Measurements from ENCODE around the gene SH3PXD2A. TPM values are rescaled to one million over a fixed set of nuclear protein-coding genes. Genes with fewer than 3 reads are reported as not detected.
A peak's percentile ranks its signal among the peaks of the same experiment; 100 is the strongest.

SH3PXD2A gene
- total RNA-seq, 1 donor from 2014 or later = 35.2 TPM

GRCh38 chr10:103890194-103890658 lies 34.9 kb upstream of the SH3PXD2A start:
- intact Hi-C loops (cut with DNase I) = loop anchor here (10.0 kb wide), 1 partner anchor 75 kb away; the partner anchor contains the start of gene SLK
- H3K4me1 ChIP-seq = peaks cover 56% of the 10 kb centered on the region
- peak; percentile 85 for ATAC-seq

GRCh38 chr10:103889121-103889720 lies 33.8 kb upstream of the SH3PXD2A start:
- DNase-seq = no peak
- peak overlapping the region; percentile 82 for H3K27ac ChIP-seq
- TF ChIP-seq, protein P1, sequence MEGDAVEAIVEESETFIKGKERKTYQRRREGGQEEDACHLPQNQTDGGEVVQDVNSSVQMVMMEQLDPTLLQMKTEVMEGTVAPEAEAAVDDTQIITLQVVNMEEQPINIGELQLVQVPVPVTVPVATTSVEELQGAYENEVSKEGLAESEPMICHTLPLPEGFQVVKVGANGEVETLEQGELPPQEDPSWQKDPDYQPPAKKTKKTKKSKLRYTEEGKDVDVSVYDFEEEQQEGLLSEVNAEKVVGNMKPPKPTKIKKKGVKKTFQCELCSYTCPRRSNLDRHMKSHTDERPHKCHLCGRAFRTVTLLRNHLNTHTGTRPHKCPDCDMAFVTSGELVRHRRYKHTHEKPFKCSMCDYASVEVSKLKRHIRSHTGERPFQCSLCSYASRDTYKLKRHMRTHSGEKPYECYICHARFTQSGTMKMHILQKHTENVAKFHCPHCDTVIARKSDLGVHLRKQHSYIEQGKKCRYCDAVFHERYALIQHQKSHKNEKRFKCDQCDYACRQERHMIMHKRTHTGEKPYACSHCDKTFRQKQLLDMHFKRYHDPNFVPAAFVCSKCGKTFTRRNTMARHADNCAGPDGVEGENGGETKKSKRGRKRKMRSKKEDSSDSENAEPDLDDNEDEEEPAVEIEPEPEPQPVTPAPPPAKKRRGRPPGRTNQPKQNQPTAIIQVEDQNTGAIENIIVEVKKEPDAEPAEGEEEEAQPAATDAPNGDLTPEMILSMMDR (IDR thresholded peaks at IDR 0.05) = no peak
- H3K36me3 ChIP-seq = peaks cover 50% of the 10 kb centered on the region
- H3K9me3 ChIP-seq = no peaks in the 10 kb centered on the region
- peaks cover 51% of the 10 kb centered on the region for H3K4me1 ChIP-seq
- ATAC-seq = no peak
- intact Hi-C loops (cut with DNase I) = no loop called here
- H3K27me3 ChIP-seq = no peaks in the 10 kb centered on the region
- H3K4me3 ChIP-seq = no peak overlapping the region

More at GRCh38 chr10:103890194-103890658, 34.9 kb upstream of the SH3PXD2A start:
- no peaks in the 10 kb centered on the region for H3K9me3 ChIP-seq
- no peak overlapping the region for H3K4me3 ChIP-seq
- peak overlapping the region; percentile 82 for H3K27ac ChIP-seq
- H3K36me3 ChIP-seq = peaks cover 50% of the 10 kb centered on the region
- DNase-seq = peak; percentile 69
- no peaks in the 10 kb centered on the region for H3K27me3 ChIP-seq
- TF ChIP-seq, protein P1 (IDR thresholded peaks at IDR 0.05) = no peak

- H3K9me3 ChIP-seq = no peaks in the 10 kb centered on the region
- H3K4me1 ChIP-seq = peaks cover 42% of the 10 kb centered on the region
- DNase-seq = peak; percentile 72
- ATAC-seq = peak; percentile 75
- peak overlapping the region; percentile 58 for H3K27ac ChIP-seq
- TF ChIP-seq, protein P1 (IDR thresholded peaks at IDR 0.05) = peak; percentile 81
- intact Hi-C loops (cut with DNase I) = no loop called here
- H3K27me3 ChIP-seq = no peaks in the 10 kb centered on the region
- no peak overlapping the region for H3K4me3 ChIP-seq
- H3K36me3 ChIP-seq = peaks cover 50% of the 10 kb centered on the region
Measured at GRCh38 chr10:103888113-103888841, 32.9 kb upstream of the SH3PXD2A start.

GRCh38 chr10:103885617-103886016 lies 30.2 kb upstream of the SH3PXD2A start:
- H3K9me3 ChIP-seq = no peaks in the 10 kb centered on the region
- peaks cover 28% of the 10 kb centered on the region for H3K4me1 ChIP-seq
- intact Hi-C loops (cut with DNase I) = no loop called here
- H3K36me3 ChIP-seq = peaks cover 55% of the 10 kb centered on the region
- H3K4me3 ChIP-seq = no peak overlapping the region
- no peak overlapping the region for H3K27ac ChIP-seq
- DNase-seq (no peak), ATAC-seq (no peak)
- TF ChIP-seq, protein P1 (IDR thresholded peaks at IDR 0.05) = no peak
- H3K27me3 ChIP-seq = no peaks in the 10 kb centered on the region

DNA sequence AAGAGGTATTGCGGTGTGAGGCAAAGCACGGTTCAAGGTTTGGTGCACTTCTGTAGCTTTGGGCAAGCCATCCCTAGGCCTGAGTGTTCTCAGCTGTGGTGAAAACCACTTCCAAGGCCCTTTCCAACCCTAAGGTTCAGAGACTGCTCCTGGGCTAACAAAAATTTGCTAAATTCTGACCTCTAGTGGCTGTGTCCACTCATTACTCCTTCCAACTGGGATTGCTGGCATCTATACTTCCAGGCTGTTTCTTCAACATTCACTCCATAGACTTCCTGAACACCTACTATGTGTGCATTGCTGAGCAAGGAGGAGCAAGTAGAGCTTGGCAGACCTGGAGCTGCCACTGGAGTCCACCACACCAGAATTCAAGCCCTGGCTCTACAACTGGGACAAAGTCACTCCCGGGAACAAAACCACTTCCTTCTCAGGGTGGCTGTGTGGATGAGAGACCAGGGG lies 29.3 kb upstream of the SH3PXD2A start:
- no peak overlapping the region for H3K4me3 ChIP-seq
- peaks cover 21% of the 10 kb centered on the region for H3K4me1 ChIP-seq
- no peaks in the 10 kb centered on the region for H3K27me3 ChIP-seq
- TF ChIP-seq, protein P1 (IDR thresholded peaks at IDR 0.05) = peak; percentile 75
- intact Hi-C loops (cut with DNase I) = no loop called here
- peaks cover 64% of the 10 kb centered on the region for H3K36me3 ChIP-seq
- no peaks in the 10 kb centered on the region for H3K9me3 ChIP-seq
- ATAC-seq = peak; percentile 89
- no peak overlapping the region for H3K27ac ChIP-seq
- DNase-seq = no peak
